Measurements from ENCODE around the gene YIF1B.

Gene YIF1B

DNA sequence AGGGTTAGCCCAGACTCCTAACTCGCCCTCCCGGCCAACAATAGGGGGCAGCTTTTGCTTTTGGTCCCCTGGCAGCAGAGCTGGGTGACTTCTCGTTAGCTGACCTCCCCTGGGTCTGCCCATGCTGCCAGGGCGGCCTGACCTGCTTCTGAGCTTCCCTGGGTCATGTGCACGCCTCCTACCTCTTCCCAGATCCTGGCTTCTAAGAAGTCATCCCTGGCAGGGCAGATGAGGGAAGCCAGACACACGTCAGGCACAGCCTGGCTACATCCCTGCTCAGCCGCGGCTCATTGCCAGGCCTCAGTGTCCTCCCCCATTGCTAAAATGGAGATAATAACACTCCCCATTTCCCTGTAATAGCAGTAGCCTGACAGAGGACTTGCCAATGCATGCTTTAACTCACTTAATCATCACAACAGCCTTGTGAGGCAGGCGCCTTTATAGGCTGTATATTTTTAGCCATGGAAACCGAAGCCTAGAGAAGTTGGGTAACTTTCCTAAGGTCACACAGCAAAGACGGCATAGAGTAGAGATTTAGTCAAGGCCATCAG, 6.0 kb upstream of the YIF1B start:
- Mint-ChIP-seq H3K36me3 (ENCODE audit: insufficient read depth) (peaks cover 14% of the 10 kb centered on the region), H3K27me3 (no peaks in the 10 kb centered on the region), H3K27ac (peak overlapping the region in 1 of 2 donors; percentile 4), H3K9me3 (no peaks in the 10 kb centered on the region), H3K4me1 (ENCODE audit: low read depth in 2 of 2) (peaks cover 34% of the 10 kb centered on the region in 2 donors), H3K4me3 (peak overlapping the region; percentile 85 to 92)
- DNase-seq = no peak
- no peak for ATAC-seq (replicated peaks)

DNA sequence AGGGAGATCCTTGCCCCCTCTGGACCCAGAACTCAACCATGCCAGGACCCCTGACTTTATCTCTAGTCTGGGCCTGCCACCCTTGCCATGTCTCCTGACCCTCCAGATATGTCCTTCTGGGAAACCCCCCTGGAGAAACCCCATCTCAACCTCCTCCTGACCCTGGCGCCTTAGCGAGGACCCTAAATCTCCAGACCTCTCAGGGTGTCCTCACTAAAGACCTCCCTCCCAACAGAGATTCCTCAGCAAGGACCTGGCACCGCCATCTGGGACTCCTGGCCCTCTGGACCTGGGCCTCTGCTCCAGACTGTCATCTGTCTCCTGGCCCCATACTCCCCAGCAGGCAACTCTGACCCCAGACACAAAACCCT, 5.2 kb upstream of the YIF1B start:
- Mint-ChIP-seq H3K4me3 (peak overlapping the region; percentile 85 to 92), H3K4me1 (ENCODE audit: low read depth in 2 of 2) (peaks cover 35 to 36% of the 10 kb centered on the region in 2 donors), H3K27ac (peak overlapping the region; percentile 70 to 78), H3K36me3 (ENCODE audit: insufficient read depth) (peaks cover 16% of the 10 kb centered on the region), H3K27me3 (no peaks in the 10 kb centered on the region), H3K9me3 (no peaks in the 10 kb centered on the region)
- no peak for ATAC-seq (replicated peaks)
- no peak for DNase-seq

GRCh38 chr19:38319421-38320258, 3.9 kb upstream of the YIF1B start, which contains the start of gene KCNK6:
Gene KCNK6 (plus strand): TSS chr19:38319845. CDS start chr19:38319951, 106 bp downstream.
- Mint-ChIP-seq H3K27ac (peak within 1 kb of the TSS; percentile 70 to 78), H3K36me3 (ENCODE audit: insufficient read depth) (peaks cover 15% of the 10 kb centered on the region), H3K4me3 (peak within 1 kb of the TSS; percentile 85 to 92), H3K9me3 (no peaks in the 10 kb centered on the region), H3K27me3 (no peaks in the 10 kb centered on the region), H3K4me1 (ENCODE audit: low read depth in 2 of 2) (peaks cover 35 to 39% of the 10 kb centered on the region in 2 donors)
- DNase-seq (peak; percentile 13 to 31 (median 27)), ATAC-seq (replicated peaks) (peak; percentile 2)

GRCh38 chr19:38318660-38319059, 2.9 kb upstream of the YIF1B start:
- Mint-ChIP-seq H3K27me3 (no peaks in the 10 kb centered on the region), H3K4me1 (ENCODE audit: low read depth in 2 of 2) (peaks cover 37 to 40% of the 10 kb centered on the region in 2 donors), H3K27ac (peak overlapping the region in 1 of 2 donors; percentile 31), H3K9me3 (no peaks in the 10 kb centered on the region), H3K4me3 (peak overlapping the region in 1 of 2 donors; percentile 92), H3K36me3 (ENCODE audit: insufficient read depth) (peaks cover 15% of the 10 kb centered on the region)
- DNase-seq (no peak), ATAC-seq (replicated peaks) (no peak)

GRCh38 chr19:38317104-38317612, 1.4 kb upstream of the YIF1B start:
- H3K4me1 Mint-ChIP-seq (ENCODE audit: low read depth in 2 of 2) = peaks cover 42 to 46% of the 10 kb centered on the region in 2 donors
- peak; percentile 3 to 13 (median 8) for DNase-seq

GRCh38 chr19:38316477-38317067, 825 bp upstream of the YIF1B start:
- peaks cover 13% of the 10 kb centered on the region for H3K36me3 Mint-ChIP-seq (ENCODE audit: insufficient read depth)
- H3K27ac Mint-ChIP-seq = peak overlapping the region; percentile 97 to 98
- no peaks in the 10 kb centered on the region for H3K27me3 Mint-ChIP-seq
- DNase-seq = no peak
- no peaks in the 10 kb centered on the region for H3K9me3 Mint-ChIP-seq
- peak; percentile 14 for ATAC-seq (replicated peaks)
- peaks cover 41 to 42% of the 10 kb centered on the region in 2 donors for H3K4me1 Mint-ChIP-seq (ENCODE audit: low read depth in 2 of 2)
- peak overlapping the region; percentile 82 to 83 for H3K4me3 Mint-ChIP-seq

More at GRCh38 chr19:38317104-38317612, 1.4 kb upstream of the YIF1B start:
- ATAC-seq (replicated peaks) = no peak
- Mint-ChIP-seq H3K4me3 (peak overlapping the region; percentile 82 to 83), H3K27ac (peak overlapping the region; percentile 97 to 98), H3K9me3 (no peaks in the 10 kb centered on the region), H3K27me3 (no peaks in the 10 kb centered on the region), H3K36me3 (ENCODE audit: insufficient read depth) (peaks cover 15% of the 10 kb centered on the region)

GRCh38 chr19:38310986-38311385, 4.8 kb downstream of the YIF1B start:
- H3K9me3 Mint-ChIP-seq = no peaks in the 10 kb centered on the region
- H3K36me3 Mint-ChIP-seq (ENCODE audit: insufficient read depth) = peaks cover 10% of the 10 kb centered on the region
- ATAC-seq (replicated peaks) (no peak), DNase-seq (no peak)
- no peak overlapping the region for H3K4me3 Mint-ChIP-seq
- H3K27me3 Mint-ChIP-seq = no peaks in the 10 kb centered on the region
- peaks cover 13 to 16% of the 10 kb centered on the region in 2 donors for H3K4me1 Mint-ChIP-seq (ENCODE audit: low read depth in 2 of 2)
- H3K27ac Mint-ChIP-seq = no peak overlapping the region

GRCh38 chr19:38310279-38310670, 5.5 kb downstream of the YIF1B start:
- no peaks in the 10 kb centered on the region for H3K9me3 Mint-ChIP-seq
- no peaks in the 10 kb centered on the region for H3K27me3 Mint-ChIP-seq
- H3K4me1 Mint-ChIP-seq (ENCODE audit: low read depth in 2 of 2) = peaks cover 13 to 15% of the 10 kb centered on the region in 2 donors
- DNase-seq (no peak), ATAC-seq (replicated peaks) (no peak)
- no peak overlapping the region for H3K4me3 Mint-ChIP-seq
- H3K27ac Mint-ChIP-seq = no peak overlapping the region
- peaks cover 9% of the 10 kb centered on the region for H3K36me3 Mint-ChIP-seq (ENCODE audit: insufficient read depth)

GRCh38 chr19:38309615-38310278, 6.0 kb downstream of the YIF1B start:
- Mint-ChIP-seq H3K27me3 (no peaks in the 10 kb centered on the region), H3K4me1 (ENCODE audit: low read depth in 2 of 2) (peaks cover 13% of the 10 kb centered on the region in 2 donors), H3K9me3 (no peaks in the 10 kb centered on the region), H3K27ac (no peak overlapping the region), H3K36me3 (ENCODE audit: insufficient read depth) (peaks cover 6% of the 10 kb centered on the region), H3K4me3 (no peak overlapping the region)
- DNase-seq = no peak
- no peak for ATAC-seq (replicated peaks)

- Mint-ChIP-seq H3K27ac (no peak overlapping the region), H3K4me1 (ENCODE audit: low read depth in 2 of 2) (peaks cover 13% of the 10 kb centered on the region in 2 donors), H3K36me3 (ENCODE audit: insufficient read depth) (peaks cover 6% of the 10 kb centered on the region), H3K4me3 (no peak overlapping the region), H3K27me3 (no peaks in the 10 kb centered on the region), H3K9me3 (no peaks in the 10 kb centered on the region)
- DNase-seq (no peak), ATAC-seq (replicated peaks) (no peak)
These were observed 6.7 kb downstream of the YIF1B start for GRCh38 chr19:38308926-38309614.

GRCh38 chr19:38308006-38308766, 7.6 kb downstream of the YIF1B start:
- no peaks in the 10 kb centered on the region for H3K9me3 Mint-ChIP-seq
- H3K27ac Mint-ChIP-seq = no peak overlapping the region
- peaks cover 9% of the 10 kb centered on the region for H3K36me3 Mint-ChIP-seq (ENCODE audit: insufficient read depth)
- H3K27me3 Mint-ChIP-seq = no peaks in the 10 kb centered on the region
- H3K4me1 Mint-ChIP-seq (ENCODE audit: low read depth in 2 of 2) = peaks cover 8 to 10% of the 10 kb centered on the region in 2 donors
- H3K4me3 Mint-ChIP-seq = no peak overlapping the region
- no peak for ATAC-seq (replicated peaks)
- no peak for DNase-seq

DNA sequence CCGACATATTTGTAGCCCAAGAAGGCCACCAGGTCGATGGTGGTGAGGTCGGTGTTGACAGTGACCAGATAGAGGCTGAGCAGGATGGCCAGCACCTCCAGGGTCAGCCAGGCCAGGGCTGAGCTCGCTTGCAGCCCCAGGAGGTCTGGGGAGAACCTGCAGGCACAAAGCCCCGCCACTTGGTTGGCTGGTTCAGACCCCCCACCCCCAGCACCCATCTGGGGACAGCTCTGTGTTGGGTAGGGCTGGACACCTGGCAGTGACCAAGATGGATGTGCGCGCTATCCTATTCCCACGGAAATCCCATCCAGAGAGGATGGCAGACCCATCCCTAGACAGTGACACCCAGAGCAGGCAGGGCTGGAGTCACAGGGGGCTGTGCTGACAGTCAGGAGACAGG, 8.2 kb downstream of the YIF1B start:
- H3K36me3 Mint-ChIP-seq (ENCODE audit: insufficient read depth) = peaks cover 9% of the 10 kb centered on the region
- ATAC-seq (replicated peaks) = no peak
- H3K27ac Mint-ChIP-seq = no peak overlapping the region

More for the DNA sequence above, 8.2 kb downstream of the YIF1B start:
- Mint-ChIP-seq H3K9me3 (no peaks in the 10 kb centered on the region), H3K4me1 (ENCODE audit: low read depth in 2 of 2) (peaks cover 4 to 10% of the 10 kb centered on the region in 2 donors), H3K27me3 (no peaks in the 10 kb centered on the region), H3K4me3 (no peak overlapping the region)
- no peak for DNase-seq

Data from effector memory CD8-positive, alpha-beta T cell (primary cell).